C4-2B (cell line): ENCODE measurements around the gene CFC1.
"Not testable (repeated sequence)": the region's sequence is repeated elsewhere in the genome, so short reads cannot be mapped to it uniquely, and the experiment has no call there.

Experiments used
- ZFX ChIP-seq: fragments of 450-650 bp; IDR thresholded peaks from 2 replicates; pipeline ENCODE4 v1.6.1; 2017
- TF ChIP-seq, protein P1 (sequence below): fragments of 450-650 bp; conservative IDR thresholded peaks from 2 replicates; pipeline ENCODE4 v1.5.1; 2017; ENCODE audit warnings: mild to moderate bottlenecking

DNA sequence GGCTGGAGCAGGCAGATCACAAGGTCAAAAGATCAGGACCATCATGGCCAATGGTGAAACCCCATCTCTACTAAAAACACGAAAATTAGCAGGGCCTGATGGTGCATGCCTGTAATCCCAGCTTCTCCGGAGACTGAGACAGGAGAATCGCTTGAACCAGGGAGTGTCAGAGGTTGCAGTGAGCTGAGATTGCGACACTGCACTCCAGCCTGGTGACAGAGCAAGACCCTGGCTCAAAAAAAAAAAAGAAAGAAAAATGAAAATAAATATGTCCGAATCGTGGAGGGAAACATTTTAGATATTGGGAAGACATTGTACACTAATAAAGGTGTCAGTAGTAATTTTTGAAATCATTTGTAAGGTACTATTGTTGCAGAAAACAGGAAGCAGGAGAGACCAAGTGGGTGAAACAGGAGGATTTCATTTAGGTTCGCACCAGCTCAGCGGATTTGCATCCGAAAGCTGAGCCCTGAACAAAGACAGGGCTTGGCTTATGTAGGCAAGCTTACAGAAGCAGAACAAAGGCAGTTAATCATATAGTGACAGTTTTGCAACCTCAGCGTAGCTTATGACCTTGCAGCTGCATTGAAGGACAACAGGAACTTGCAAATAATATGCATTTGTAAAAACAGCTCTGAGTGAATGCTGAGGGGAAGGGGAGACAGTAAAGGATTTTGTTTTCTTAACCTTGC is 29.6 kb upstream of the CFC1 start:
- TF ChIP-seq, protein P1, sequence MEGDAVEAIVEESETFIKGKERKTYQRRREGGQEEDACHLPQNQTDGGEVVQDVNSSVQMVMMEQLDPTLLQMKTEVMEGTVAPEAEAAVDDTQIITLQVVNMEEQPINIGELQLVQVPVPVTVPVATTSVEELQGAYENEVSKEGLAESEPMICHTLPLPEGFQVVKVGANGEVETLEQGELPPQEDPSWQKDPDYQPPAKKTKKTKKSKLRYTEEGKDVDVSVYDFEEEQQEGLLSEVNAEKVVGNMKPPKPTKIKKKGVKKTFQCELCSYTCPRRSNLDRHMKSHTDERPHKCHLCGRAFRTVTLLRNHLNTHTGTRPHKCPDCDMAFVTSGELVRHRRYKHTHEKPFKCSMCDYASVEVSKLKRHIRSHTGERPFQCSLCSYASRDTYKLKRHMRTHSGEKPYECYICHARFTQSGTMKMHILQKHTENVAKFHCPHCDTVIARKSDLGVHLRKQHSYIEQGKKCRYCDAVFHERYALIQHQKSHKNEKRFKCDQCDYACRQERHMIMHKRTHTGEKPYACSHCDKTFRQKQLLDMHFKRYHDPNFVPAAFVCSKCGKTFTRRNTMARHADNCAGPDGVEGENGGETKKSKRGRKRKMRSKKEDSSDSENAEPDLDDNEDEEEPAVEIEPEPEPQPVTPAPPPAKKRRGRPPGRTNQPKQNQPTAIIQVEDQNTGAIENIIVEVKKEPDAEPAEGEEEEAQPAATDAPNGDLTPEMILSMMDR: not testable (repeated sequence)
- TF ChIP-seq ZFX: not testable (repeated sequence)
